HG02763 (cell line): Measurements from ENCODE around the gene RTBDN.
"Not testable (repeated sequence)": the region's sequence is repeated elsewhere in the genome, so short reads cannot be mapped to it uniquely, and the experiment has no call there.

Source experiments
- ATAC-seq: cut with Tn5 transposase; IDR thresholded peaks from one replicate; pipeline ENCODE4 v1.9.1; 2021; ENCODE audit warnings: mild to moderate bottlenecking, moderate library complexity; ENCODE audit not compliant: unreplicated experiment

RTBDN gene

DNA sequence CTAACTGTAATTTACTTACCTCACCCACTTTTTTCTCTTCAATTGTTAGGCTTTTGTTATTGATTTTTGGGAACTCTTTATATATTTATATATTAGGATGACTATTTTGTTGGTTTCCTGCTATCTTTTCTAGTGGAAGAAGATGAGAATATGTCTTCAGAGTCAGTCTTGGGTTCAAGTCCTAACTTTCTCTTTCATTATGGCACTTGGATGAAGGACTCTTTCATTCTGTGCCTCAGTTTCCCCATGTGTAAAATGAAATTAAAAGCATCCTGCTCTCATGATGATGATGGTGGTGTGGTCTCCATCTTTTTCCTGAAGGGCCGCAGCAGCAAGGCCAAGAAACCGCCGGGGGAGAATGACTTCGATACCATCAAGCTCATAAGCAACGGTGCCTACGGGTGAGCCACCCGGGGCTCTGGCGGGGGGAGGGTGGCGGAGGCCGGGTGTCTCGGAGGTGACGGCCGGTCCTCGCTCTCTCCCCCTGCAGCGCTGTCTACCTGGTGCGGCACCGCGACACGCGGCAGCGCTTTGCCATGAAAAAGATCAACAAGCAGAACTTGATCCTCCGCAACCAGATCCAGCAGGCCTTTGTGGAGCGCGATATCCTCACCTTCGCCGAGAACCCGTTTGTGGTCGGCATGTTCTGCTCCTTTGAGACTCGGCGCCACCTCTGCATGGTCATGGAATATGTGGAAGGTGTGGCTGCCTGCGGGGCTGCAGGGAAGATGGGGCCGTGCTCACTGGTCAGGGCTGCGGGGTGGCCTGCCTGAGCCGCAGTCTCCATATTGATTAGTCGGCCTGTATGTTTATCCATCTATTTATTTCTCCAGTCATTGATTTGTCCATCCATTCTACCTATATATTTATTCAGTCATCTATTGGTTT, 23.9 kb upstream of the RTBDN start:
- no peak for ATAC-seq

GRCh38 chr19:12856653-12857052, 22.3 kb upstream of the RTBDN start:
- ATAC-seq = no peak

DNA sequence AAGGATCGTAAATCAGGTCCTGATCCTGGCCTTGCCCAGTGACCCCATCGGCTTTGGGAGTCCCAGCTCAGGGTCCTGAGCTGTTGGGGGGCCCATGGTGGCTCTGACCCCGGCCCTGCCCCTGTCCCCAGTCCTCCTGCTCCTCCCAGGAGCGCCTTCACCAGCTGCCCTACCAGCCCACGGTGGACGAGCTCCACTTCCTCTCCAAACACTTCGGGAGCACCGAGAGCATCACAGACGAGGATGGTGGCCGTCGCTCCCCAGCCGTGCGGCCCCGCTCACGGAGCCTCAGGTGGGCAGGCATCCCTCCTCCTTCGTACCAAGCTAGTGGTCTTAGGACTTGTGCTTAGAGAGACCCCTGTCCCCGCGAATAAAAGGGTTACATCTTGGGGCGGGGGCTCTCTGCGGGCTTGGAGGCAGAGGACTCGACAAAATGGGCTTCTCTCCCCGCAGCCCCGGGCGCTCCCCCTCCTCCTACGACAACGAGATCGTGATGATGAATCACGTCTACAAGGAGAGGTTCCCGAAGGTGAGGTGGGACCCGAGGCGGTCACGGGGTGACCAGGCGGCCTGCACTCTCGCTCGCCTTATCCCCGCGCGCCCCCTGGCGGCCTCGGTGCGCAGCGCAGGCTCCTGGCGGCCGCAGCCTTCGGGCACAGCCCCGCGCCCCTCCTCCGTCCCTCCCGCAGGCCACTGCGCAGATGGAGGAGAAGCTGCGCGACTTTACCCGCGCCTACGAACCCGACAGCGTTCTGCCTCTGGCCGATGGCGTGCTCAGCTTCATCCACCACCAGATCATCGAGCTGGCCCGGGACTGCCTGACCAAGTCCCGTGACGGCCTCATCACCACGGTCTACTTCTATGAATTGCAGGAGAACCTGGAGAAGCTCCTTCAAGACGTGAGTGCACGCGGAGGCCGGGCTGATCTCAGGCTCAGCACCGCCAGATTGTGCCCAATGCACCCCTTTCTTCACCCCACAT, 13.1 kb upstream of the RTBDN start:
- peak; percentile 61 for ATAC-seq

DNA sequence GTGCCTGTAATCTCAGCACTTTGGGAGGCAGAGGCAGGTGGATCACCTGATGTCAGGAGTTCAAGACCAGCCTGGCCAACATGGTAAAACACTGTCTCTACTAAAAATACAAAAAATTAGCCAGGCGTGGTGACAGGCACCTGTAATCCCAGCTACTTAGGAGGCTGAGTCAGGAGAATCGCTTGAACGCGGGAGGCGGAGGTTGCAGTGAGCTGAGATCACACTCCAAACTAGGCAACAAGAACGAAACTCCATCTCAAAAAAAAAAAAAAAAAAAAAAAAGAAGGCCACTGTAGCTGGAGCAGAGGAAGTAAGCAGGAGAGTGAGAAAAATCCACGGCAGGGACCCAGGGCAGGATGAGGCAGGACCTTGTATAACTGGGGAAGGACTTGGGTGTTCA, 12.2 kb upstream of the RTBDN start:
- ATAC-seq = not testable (repeated sequence)

GRCh38 chr19:12843999-12844732, 9.8 kb upstream of the RTBDN start:
- ATAC-seq = no peak

- ATAC-seq = no peak
These were observed 8.9 kb upstream of the RTBDN start for GRCh38 chr19:12843328-12843727.

- no peak for ATAC-seq
These were observed 8.1 kb upstream of the RTBDN start for GRCh38 chr19:12842511-12842910.

- ATAC-seq = no peak
These were observed 6.7 kb upstream of the RTBDN start for GRCh38 chr19:12841094-12841493.

- no peak for ATAC-seq
These were observed 6.0 kb upstream of the RTBDN start for GRCh38 chr19:12840091-12841079.

DNA sequence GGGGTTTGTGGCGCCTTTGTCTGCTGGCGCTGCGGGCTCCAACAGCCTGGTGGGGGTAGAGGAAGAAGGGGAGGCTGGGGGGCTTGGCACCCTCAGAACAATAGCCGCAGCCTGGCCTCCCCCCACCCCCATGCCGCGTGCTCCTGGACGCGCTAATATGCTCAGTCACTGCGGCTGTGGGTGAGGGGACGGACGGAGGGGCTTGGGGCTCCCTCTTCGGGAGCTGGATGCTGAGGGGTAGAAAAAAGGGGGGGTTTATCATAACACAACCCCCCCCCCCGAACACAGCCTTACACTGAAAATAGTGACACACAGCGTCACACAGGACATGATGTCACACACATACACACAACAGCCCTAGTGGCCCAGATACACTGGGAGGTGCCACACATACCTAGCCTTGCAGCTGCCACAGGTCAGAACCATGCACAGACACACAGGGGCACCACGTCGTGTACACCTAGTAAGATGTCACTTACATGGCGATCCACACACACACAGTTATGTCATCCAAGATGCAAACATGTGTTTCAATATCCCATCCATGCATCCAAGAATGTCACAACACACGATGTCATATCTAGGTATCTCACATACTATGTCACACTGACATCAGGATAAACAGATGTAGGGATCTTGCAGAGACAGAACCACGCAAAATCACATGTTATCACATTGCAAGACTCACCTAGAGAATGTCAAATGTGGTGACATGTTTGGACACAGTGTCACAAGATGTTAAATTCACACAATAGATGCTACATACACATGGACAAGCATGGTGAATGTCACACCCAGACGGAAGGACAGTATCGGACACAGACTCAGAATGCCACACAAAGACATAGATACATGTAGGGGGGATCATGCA, 4.7 kb upstream of the RTBDN start:
- no peak for ATAC-seq

GRCh38 chr19:12838182-12838885, 4.0 kb upstream of the RTBDN start, which contains the start of gene MAST1:
TSS of gene MAST1 (plus strand) at chr19:12838515. CDS start at chr19:12838573, 58 bp downstream.
- no peak for ATAC-seq

GRCh38 chr19:12837225-12837624, 2.8 kb upstream of the RTBDN start:
- no peak for ATAC-seq

GRCh38 chr19:12836529-12836863, 2.1 kb upstream of the RTBDN start:
- no peak for ATAC-seq

DNA sequence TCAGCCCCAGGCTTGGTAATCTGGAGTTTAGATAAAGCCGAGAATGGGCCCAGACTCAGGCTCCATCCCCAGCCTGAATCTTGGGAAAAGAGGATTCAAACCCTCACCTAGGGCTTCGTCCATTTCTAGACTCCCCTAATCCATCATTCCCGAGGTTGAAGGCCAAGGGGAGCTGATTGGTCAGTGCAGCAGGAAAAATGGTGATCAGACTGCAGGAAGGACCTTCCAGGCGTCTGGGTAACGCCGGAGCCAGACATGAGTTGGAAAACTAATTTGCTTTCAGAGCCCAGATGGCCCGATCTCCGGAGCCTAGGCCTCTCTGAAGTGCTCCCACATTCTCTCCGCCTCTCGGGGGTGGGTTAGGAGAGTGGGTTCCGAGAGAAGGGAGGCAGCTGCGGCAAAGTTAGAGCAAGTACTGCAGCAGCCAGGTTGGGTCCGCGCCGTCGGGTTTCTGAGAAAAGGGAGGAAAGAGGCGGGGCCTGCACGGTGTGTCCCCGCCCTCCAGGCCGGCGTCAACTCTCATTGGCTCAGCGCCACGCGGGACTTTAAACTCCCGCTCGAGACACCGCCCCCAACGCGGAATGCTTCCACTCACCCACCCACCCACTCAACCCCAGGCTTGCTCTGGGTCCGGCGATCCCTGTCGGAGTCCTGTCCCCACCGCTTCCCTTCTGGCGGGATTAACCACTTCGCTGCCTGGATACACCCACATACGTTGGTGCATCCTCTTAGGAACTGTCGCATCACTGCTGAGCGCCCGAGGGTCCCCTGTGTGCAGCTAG, 788 bp upstream of the RTBDN start:
- no peak for ATAC-seq

- no peak for ATAC-seq
These were observed 427 bp downstream of the RTBDN start for GRCh38 chr19:12833738-12834565.

- ATAC-seq = no peak
These were observed 1.0 kb downstream of the RTBDN start for GRCh38 chr19:12833418-12833737.

GRCh38 chr19:12828494-12828893, 5.9 kb downstream of the RTBDN start:
- no peak for ATAC-seq
